DOHH2 (cell line): ENCODE results near the gene RDH8.

ENCODE experiments used
- H3F3A ChIP-seq: fragments of 200-600 bp; sonication (generic), shearing (Covaris generic); 2 replicates; pipeline ENCODE4 v1.6.0; 2016; ENCODE audit warnings: antibody characterized with exemption, mild to moderate bottlenecking; ENCODE audit not compliant: control insufficient read depth, insufficient read depth
- H3K27ac ChIP-seq: fragments of 200-600 bp; sonication (generic); 2 replicates; pipeline ENCODE4 v1.5.1; 2014; ENCODE audit warnings: low read depth, mild to moderate bottlenecking, low read length, moderate library complexity
- H3K27me3 ChIP-seq: fragments of 200-600 bp; sonication (generic); 2 replicates; pipeline ENCODE4 v1.6.1; 2014; ENCODE audit warnings: mild to moderate bottlenecking, low read length, mixed read lengths; ENCODE audit not compliant: control insufficient read depth
- H3K36me3 ChIP-seq: fragments of 200-600 bp; sonication (generic); 2 replicates; pipeline ENCODE4 v1.6.1; 2014; ENCODE audit warnings: mild to moderate bottlenecking, low read length, moderate library complexity, mixed read lengths; ENCODE audit not compliant: control insufficient read depth
- H3K4me1 ChIP-seq: fragments of 200-600 bp; sonication (generic); 2 replicates; pipeline ENCODE4 v1.6.1; 2014; ENCODE audit warnings: mild to moderate bottlenecking, low read length, mixed read lengths; ENCODE audit not compliant: control insufficient read depth
- H3K4me2 ChIP-seq: fragments of 200-600 bp; sonication (generic); 2 replicates; pipeline ENCODE4 v1.6.0; 2014; ENCODE audit warnings: mild to moderate bottlenecking, low read length, moderate library complexity
- H3K4me3 ChIP-seq: fragments of 200-600 bp; sonication (generic); 2 replicates; pipeline ENCODE4 v1.5.1; 2014; ENCODE audit warnings: mild to moderate bottlenecking, low read length, mixed read lengths
- H3K79me2 ChIP-seq: fragments of 200-600 bp; sonication (generic); 2 replicates; pipeline ENCODE4 v1.6.1; 2014; ENCODE audit warnings: mild to moderate bottlenecking, low read length, mixed read lengths; ENCODE audit not compliant: control insufficient read depth
- H3K9me2 ChIP-seq: fragments of 200-600 bp; sonication (generic); replicated peaks from 2 replicates; pipeline ENCODE4 v1.6.1; 2014; ENCODE audit warnings: mild to moderate bottlenecking, low read length, mixed read lengths; ENCODE audit not compliant: control insufficient read depth
- H3K9me3 ChIP-seq: fragments of 200-600 bp; sonication (generic); 2 replicates; pipeline ENCODE4 v1.6.1; 2014; ENCODE audit warnings: antibody characterized with exemption, low read length, mixed read lengths; ENCODE audit not compliant: control insufficient read depth, insufficient read depth
- H4K20me1 ChIP-seq: fragments of 200-600 bp; sonication (generic); 2 replicates; pipeline ENCODE4 v1.6.0; 2014; ENCODE audit warnings: low read depth, mild to moderate bottlenecking, antibody characterized with exemption, low read length, moderate library complexity; ENCODE audit not compliant: control insufficient read depth, insufficient read depth
- EZH2phosphoT487 ChIP-seq: fragments of 200-600 bp; sonication (generic); IDR thresholded peaks from 2 replicates; pipeline ENCODE4 v1.6.1; 2017; ENCODE audit warnings: borderline replicate concordance, mild to moderate bottlenecking, antibody characterized with exemption, low read length, moderate library complexity, mixed read lengths
- TF ChIP-seq, protein P1 (sequence below): fragments of 200-600 bp; sonication (generic); IDR thresholded peaks from one replicate; pipeline ENCODE4 v1.5.1; 2014; ENCODE audit warnings: antibody characterized with exemption, mild to moderate bottlenecking, low read depth, low read length; ENCODE audit not compliant: poor library complexity, severe bottlenecking

The RDH8 gene

DNA sequence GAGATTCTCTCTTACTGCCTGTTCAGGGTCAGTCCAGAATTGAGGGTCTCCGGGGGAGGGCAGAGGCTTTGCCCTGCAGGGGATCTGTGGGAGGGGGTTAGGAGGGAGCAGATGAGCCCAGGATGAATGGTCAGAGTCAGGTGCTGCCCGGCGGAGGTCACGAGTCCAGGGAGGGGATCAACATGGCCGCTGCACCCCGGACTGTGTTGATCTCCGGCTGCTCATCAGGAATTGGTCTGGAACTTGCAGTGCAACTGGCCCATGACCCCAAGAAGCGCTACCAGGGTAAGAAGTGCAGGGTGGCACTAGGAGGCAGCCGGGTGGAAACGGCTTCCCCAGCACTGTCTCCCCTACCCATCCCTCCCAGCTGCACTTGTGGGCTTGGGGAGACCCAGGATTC, at the start of gene RDH8:
TSS of gene RDH8 (plus strand) at position 168 of the 400 bp plus-strand sequence. CDS start at position 183, 15 bp downstream.
- Histone ChIP-seq H3K9me2 (no peaks in the 10 kb centered on the region), H3K27ac (no peak within 1 kb of the TSS), H3K36me3 (no peaks in the 10 kb centered on the region), H3K9me3 (no peaks in the 10 kb centered on the region), H3K27me3 (peaks cover 7% of the 10 kb centered on the region; the same call in 1 of the 2 replicates), H3K4me2 (no peak within 1 kb of the TSS), H3K4me1 (no peaks in the 10 kb centered on the region), H4K20me1 (no peaks in the 10 kb centered on the region), H3K4me3 (no peak within 1 kb of the TSS), H3F3A (no peaks in the 10 kb centered on the region), H3K79me2 (no peaks in the 10 kb centered on the region)
- TF ChIP-seq, protein P1, sequence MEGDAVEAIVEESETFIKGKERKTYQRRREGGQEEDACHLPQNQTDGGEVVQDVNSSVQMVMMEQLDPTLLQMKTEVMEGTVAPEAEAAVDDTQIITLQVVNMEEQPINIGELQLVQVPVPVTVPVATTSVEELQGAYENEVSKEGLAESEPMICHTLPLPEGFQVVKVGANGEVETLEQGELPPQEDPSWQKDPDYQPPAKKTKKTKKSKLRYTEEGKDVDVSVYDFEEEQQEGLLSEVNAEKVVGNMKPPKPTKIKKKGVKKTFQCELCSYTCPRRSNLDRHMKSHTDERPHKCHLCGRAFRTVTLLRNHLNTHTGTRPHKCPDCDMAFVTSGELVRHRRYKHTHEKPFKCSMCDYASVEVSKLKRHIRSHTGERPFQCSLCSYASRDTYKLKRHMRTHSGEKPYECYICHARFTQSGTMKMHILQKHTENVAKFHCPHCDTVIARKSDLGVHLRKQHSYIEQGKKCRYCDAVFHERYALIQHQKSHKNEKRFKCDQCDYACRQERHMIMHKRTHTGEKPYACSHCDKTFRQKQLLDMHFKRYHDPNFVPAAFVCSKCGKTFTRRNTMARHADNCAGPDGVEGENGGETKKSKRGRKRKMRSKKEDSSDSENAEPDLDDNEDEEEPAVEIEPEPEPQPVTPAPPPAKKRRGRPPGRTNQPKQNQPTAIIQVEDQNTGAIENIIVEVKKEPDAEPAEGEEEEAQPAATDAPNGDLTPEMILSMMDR = no peak
- TF ChIP-seq EZH2phosphoT487 = no peak

- no peak overlapping the region for H3K4me2 ChIP-seq
- H3K27ac ChIP-seq = no peak overlapping the region
- no peaks in the 10 kb centered on the region for H4K20me1 ChIP-seq
- no peaks in the 10 kb centered on the region for H3K9me3 ChIP-seq
- no peaks in the 10 kb centered on the region for H3K36me3 ChIP-seq
- H3K4me1 ChIP-seq = no peaks in the 10 kb centered on the region
- H3K79me2 ChIP-seq = no peaks in the 10 kb centered on the region
- no peak for TF ChIP-seq EZH2phosphoT487
- TF ChIP-seq, protein P1 = no peak
- H3F3A ChIP-seq = no peaks in the 10 kb centered on the region
- H3K27me3 ChIP-seq = no peaks in the 10 kb centered on the region
- no peak overlapping the region for H3K4me3 ChIP-seq
- no peaks in the 10 kb centered on the region for H3K9me2 ChIP-seq
Observed at GRCh38 chr19:9966024-9966423, 47.3 kb upstream of the RDH8 start.

DNA sequence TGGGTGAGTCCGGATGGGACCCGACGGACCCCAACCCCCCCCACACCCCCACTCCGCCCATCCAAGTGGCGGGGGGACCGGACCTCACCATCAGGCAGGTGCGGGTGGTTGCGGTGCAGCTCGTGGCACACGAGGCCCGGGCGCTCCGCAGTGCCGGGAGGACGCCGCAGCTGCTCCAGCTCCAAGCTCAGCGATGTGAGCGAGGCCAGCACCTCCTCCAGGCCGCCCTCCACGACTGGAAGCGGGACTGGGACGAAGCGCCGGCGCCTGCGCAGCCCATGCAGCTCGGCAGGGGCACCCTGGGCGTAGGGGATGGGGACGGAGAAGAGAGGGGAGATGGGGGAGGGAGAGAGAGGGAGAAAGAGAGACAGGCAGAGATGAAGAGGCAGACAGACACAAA, 46.8 kb upstream of the RDH8 start:
- Histone ChIP-seq H4K20me1 (no peaks in the 10 kb centered on the region), H3K4me3 (no peak overlapping the region)

More for the DNA sequence above, 46.8 kb upstream of the RDH8 start:
- Histone ChIP-seq H3K79me2 (no peaks in the 10 kb centered on the region), H3F3A (no peaks in the 10 kb centered on the region), H3K4me2 (no peak overlapping the region), H3K9me3 (no peaks in the 10 kb centered on the region), H3K9me2 (no peaks in the 10 kb centered on the region), H3K36me3 (no peaks in the 10 kb centered on the region), H3K4me1 (no peaks in the 10 kb centered on the region), H3K27ac (no peak overlapping the region), H3K27me3 (no peaks in the 10 kb centered on the region)
- TF ChIP-seq, protein P1 = no peak
- no peak for TF ChIP-seq EZH2phosphoT487
